ENCODE results near the gene KLHL29. TPM values are rescaled to one million over a fixed set of nuclear protein-coding genes. Genes with fewer than 3 reads are reported as not detected.

KLHL29 gene
- total RNA-seq, 3 donors from 2014 or later: 2.6 to 13.0 (median 5.5) TPM

DNA sequence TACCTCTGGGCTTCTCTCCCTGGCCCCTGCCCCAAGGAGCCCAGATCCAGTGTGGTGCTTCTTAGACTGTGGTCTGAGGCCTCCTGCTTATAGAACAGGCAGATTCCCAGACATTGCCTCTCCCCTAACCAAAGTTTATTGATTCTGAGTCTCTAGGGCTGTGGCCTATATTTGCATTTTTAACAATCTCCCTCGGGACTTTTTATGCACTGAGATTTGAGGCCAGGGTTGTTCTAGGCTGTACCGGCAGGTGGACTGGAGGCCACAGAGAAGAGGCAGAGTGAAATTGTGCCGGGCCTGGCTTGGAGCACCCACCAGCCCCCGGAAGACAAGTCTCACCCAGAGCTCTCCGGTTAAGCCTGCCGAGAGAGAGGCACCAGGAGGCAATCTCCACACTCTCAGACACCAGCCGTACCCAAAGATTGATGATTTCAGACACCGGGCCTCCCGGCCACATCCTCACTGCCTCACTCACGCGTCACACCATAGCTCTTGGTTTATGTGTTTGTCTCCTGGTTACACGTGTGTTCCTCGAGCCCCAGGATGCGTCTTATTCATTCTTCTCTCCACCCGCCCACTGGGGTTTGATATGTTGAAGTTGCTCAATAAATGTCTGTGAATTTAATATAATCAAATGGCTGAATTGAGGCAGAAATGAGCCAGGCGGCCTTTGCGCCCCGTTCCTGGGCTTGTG lies 203.7 kb downstream of the KLHL29 start:
- DNase-seq (no peak), ATAC-seq (no peak)
- H3K9me3 ChIP-seq: no peaks in the 10 kb centered on the region
- intact Hi-C loops (cut with DNase I, micrococcal nuclease): no loop called here
- H3K4me1 ChIP-seq (ENCODE audit: low read depth): no peaks in the 10 kb centered on the region
- TF ChIP-seq, protein P1, sequence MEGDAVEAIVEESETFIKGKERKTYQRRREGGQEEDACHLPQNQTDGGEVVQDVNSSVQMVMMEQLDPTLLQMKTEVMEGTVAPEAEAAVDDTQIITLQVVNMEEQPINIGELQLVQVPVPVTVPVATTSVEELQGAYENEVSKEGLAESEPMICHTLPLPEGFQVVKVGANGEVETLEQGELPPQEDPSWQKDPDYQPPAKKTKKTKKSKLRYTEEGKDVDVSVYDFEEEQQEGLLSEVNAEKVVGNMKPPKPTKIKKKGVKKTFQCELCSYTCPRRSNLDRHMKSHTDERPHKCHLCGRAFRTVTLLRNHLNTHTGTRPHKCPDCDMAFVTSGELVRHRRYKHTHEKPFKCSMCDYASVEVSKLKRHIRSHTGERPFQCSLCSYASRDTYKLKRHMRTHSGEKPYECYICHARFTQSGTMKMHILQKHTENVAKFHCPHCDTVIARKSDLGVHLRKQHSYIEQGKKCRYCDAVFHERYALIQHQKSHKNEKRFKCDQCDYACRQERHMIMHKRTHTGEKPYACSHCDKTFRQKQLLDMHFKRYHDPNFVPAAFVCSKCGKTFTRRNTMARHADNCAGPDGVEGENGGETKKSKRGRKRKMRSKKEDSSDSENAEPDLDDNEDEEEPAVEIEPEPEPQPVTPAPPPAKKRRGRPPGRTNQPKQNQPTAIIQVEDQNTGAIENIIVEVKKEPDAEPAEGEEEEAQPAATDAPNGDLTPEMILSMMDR (IDR thresholded peaks at IDR 0.05): no peak
- H3K36me3 ChIP-seq (ENCODE audit: low read depth): no peaks in the 10 kb centered on the region
- H3K4me3 ChIP-seq: no peak overlapping the region

- no peaks in the 10 kb centered on the region for H3K4me1 ChIP-seq (ENCODE audit: low read depth)
Observed at GRCh38 chr2:23589220-23589647, 204.3 kb downstream of the KLHL29 start.

GRCh38 chr2:23589739-23590138 lies 204.8 kb downstream of the KLHL29 start:
- TF ChIP-seq, protein P1 (IDR thresholded peaks at IDR 0.05): no peak
- Histone ChIP-seq H3K36me3 (ENCODE audit: low read depth) (no peaks in the 10 kb centered on the region), H3K4me3 (no peak overlapping the region), H3K9me3 (no peaks in the 10 kb centered on the region), H3K4me1 (ENCODE audit: low read depth) (no peaks in the 10 kb centered on the region)
- intact Hi-C loops (cut with DNase I, micrococcal nuclease): no loop called here
- no peak for ATAC-seq
- no peak for DNase-seq

More at GRCh38 chr2:23589220-23589647, 204.3 kb downstream of the KLHL29 start:
- DNase-seq (no peak), ATAC-seq (no peak)
- TF ChIP-seq, protein P1 (IDR thresholded peaks at IDR 0.05): no peak
- intact Hi-C loops (cut with DNase I, micrococcal nuclease): no loop called here
- Histone ChIP-seq H3K36me3 (ENCODE audit: low read depth) (no peaks in the 10 kb centered on the region), H3K4me3 (no peak overlapping the region), H3K9me3 (no peaks in the 10 kb centered on the region)

DNA sequence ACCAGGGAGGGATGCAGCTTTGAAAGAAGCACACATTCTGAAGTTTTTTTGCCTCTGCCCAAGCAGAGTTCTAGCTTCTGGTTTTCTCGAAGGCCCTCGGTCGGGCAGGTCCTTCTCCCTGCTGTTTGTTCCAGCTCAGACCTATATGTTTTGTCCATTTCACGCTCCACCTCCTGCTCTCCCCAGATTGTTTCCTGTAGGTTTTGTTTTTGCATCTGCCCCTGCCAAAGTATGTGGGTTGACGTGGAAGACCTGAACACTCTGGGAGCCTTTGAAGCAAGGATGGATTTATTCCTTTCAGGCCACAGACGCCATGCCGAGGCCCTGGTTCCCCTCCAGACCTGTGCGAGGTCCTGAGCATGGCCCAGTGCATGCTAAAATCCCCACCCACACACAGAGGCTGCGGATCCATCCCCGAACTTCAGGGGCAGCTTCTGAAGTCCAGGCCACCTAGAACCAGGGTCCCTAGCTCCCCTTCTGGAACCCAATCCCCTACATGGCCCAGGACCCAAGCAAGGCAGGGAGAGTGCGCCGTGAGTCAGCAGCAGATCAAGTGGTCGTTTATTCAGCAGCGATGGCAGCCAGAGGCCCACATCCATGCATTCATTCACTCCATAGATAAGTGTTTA lies 205.4 kb downstream of the KLHL29 start:
- Histone ChIP-seq H3K36me3 (ENCODE audit: low read depth) (no peaks in the 10 kb centered on the region), H3K4me1 (ENCODE audit: low read depth) (no peaks in the 10 kb centered on the region), H3K9me3 (no peaks in the 10 kb centered on the region), H3K4me3 (no peak overlapping the region)
- intact Hi-C loops (cut with DNase I, micrococcal nuclease): no loop called here
- no peak for ATAC-seq
- DNase-seq: no peak
- TF ChIP-seq, protein P1 (IDR thresholded peaks at IDR 0.05): no peak

- Histone ChIP-seq H3K36me3 (ENCODE audit: low read depth) (no peaks in the 10 kb centered on the region), H3K4me3 (no peak overlapping the region), H3K9me3 (no peaks in the 10 kb centered on the region), H3K4me1 (ENCODE audit: low read depth) (no peaks in the 10 kb centered on the region)
- TF ChIP-seq, protein P1 (IDR thresholded peaks at IDR 0.05): no peak
- DNase-seq (no peak), ATAC-seq (no peak)
- intact Hi-C loops (cut with DNase I, micrococcal nuclease): no loop called here
Observed at GRCh38 chr2:23591111-23591510, 206.1 kb downstream of the KLHL29 start.
